ENCODE measurements around the gene ITPK1.

GRCh38 chr14:93105362-93105761 lies 10.4 kb downstream of the ITPK1 start:
- TF ChIP-seq CTCF (IDR thresholded peaks at IDR 0.05 in 2 of 3, conservative IDR thresholded peaks at IDR 0.05 in 1 of 3; ENCODE audit: control insufficient read depth in 2 of 3, extremely low read depth in 1 of 3, insufficient read depth in 1 of 3, low read depth in 3 of 3, low read length in 3 of 3) (no peak), USF2 (IDR thresholded peaks at IDR 0.05; ENCODE audit: borderline replicate concordance, low read depth, low read length) (no peak), PRDM15 (CRISPR knock-in tag; IDR thresholded peaks at IDR 0.05) (no peak), ATF2 (IDR thresholded peaks at IDR 0.05; ENCODE audit: low read length) (no peak), RAD21 (IDR thresholded peaks at IDR 0.05; ENCODE audit: insufficient read depth, low read depth, low read length) (no peak), POLR2A (IDR thresholded peaks at IDR 0.05; ENCODE audit: low read depth, low read length) (no peak), CHD4 (IDR thresholded peaks at IDR 0.05) (no peak), NRF1 (conservative IDR thresholded peaks at IDR 0.05; ENCODE audit: low read depth, low read length) (no peak), SIN3A (IDR thresholded peaks at IDR 0.05; ENCODE audit: low read depth, low read length) (no peak)

All from GM12878 (cell line).